Measurements from ENCODE around the gene ZNF45. TPM values are rescaled to one million over a fixed set of nuclear protein-coding genes. Genes with fewer than 3 reads are reported as not detected.
"Not testable (repeated sequence)": the region's sequence is repeated elsewhere in the genome, so short reads cannot be mapped to it uniquely, and the experiment has no call there.

Gene ZNF45
- total and polyA plus RNA-seq, 7 donors = 2.0 to 9.5 (median 4.4) TPM

- ATAC-seq (peak; percentile 100), DNase-seq (peak; percentile 89 to 94)
- peak within 1 kb of the TSS; percentile 53 for H3K27ac ChIP-seq
- WGBS, 3 donors = 0 to 1% (median 0%) methylated on average over 40 of the region's 40 CpGs
- peaks cover 0 to 4% of the 10 kb centered on the region in 2 donors for H3K36me3 ChIP-seq (ENCODE audit: insufficient read depth in 1 of 2, low read depth in 1 of 2)
- H3K9me3 ChIP-seq = peaks cover 46% of the 10 kb centered on the region
- intact Hi-C loops (cut with DNase I) = loop anchor here in 1 of 2 donors (2.0 kb wide), 1 partner anchor 16 kb away; the partner anchor contains the start of gene ZNF45
- TF ChIP-seq CTCF (IDR thresholded peaks at IDR 0.05) = peak; percentile 41
- H3K27me3 ChIP-seq (ENCODE audit: insufficient read depth in 3 of 3, low read length in 2 of 3) = no peaks in the 10 kb centered on the region
- peak within 1 kb of the TSS; percentile 79 for H3K4me3 ChIP-seq
- H3K4me1 ChIP-seq = no peaks in the 10 kb centered on the region
Measured at GRCh38 chr19:43950834-43951645, 16.0 kb upstream of the ZNF45 start, which contains the start of gene ZNF221. Gene ZNF221 (plus strand): TSS chr19:43951228. CDS start chr19:43962727, 11,499 bp downstream.

DNA sequence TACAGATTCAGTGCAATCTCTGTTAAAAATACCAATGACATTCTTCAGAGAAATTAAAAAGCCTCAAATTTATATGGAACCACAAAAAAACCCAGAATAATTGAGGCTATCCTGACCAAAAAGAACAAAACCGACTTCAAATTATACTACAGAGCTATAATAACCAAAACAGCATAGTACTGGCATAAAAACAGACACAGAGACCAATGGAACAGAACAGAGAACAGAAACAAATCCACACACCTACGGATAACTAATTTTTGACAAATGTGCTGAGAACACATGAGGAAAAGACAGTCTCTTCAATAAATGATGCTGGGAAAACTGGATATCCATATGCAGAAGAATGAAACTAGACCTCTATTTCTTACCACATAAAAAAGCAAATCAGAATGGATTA lies 14.7 kb upstream of the ZNF45 start:
- H3K4me3 ChIP-seq; H3K4me1 ChIP-seq; ATAC-seq; DNase-seq; H3K27ac ChIP-seq; H3K27me3 ChIP-seq (ENCODE audit: insufficient read depth in 3 of 3, low read length in 2 of 3); H3K36me3 ChIP-seq (ENCODE audit: insufficient read depth in 1 of 2, low read depth in 1 of 2): not testable (repeated sequence)
- intact Hi-C loops (cut with DNase I) = loop anchor here in 1 of 2 donors (2.0 kb wide), 1 partner anchor 15 kb away; the partner anchor contains the start of gene ZNF45
- 91 to 95% (median 95%) methylated on average over 2 of the region's 2 CpGs for WGBS, 3 donors
- peaks cover 34% of the 10 kb centered on the region for H3K9me3 ChIP-seq

- intact Hi-C loops (cut with DNase I); DNase-seq; H3K27me3 ChIP-seq (ENCODE audit: insufficient read depth in 3 of 3, low read length in 2 of 3); H3K36me3 ChIP-seq (ENCODE audit: insufficient read depth in 1 of 2, low read depth in 1 of 2); ATAC-seq; H3K4me1 ChIP-seq; H3K4me3 ChIP-seq; H3K27ac ChIP-seq: not testable (repeated sequence)
- H3K9me3 ChIP-seq = peaks cover 22% of the 10 kb centered on the region
- WGBS, 3 donors = 0% methylated on average over 1 of the region's 1 CpG
Measured at GRCh38 chr19:43947412-43947811, 12.3 kb upstream of the ZNF45 start.

GRCh38 chr19:43941209-43941608 lies 6.1 kb upstream of the ZNF45 start:
- no peak for DNase-seq
- no peaks in the 10 kb centered on the region for H3K27me3 ChIP-seq (ENCODE audit: insufficient read depth in 3 of 3, low read length in 2 of 3)
- intact Hi-C loops (cut with DNase I) = no loop called here
- no peak overlapping the region for H3K27ac ChIP-seq
- H3K4me3 ChIP-seq = no peak overlapping the region
- TF ChIP-seq CTCF (IDR thresholded peaks at IDR 0.05) = no peak
- ATAC-seq = no peak
- H3K36me3 ChIP-seq (ENCODE audit: insufficient read depth in 1 of 2, low read depth in 1 of 2) = no peaks in the 10 kb centered on the region
- no peaks in the 10 kb centered on the region for H3K4me1 ChIP-seq
- 55 to 65% (median 61%) methylated on average over 5 of the region's 5 CpGs for WGBS, 3 donors
- H3K9me3 ChIP-seq = peaks cover 16% of the 10 kb centered on the region

GRCh38 chr19:43940719-43941118 lies 5.6 kb upstream of the ZNF45 start:
- Histone ChIP-seq H3K27ac (no peak overlapping the region), H3K36me3 (ENCODE audit: insufficient read depth in 1 of 2, low read depth in 1 of 2) (no peaks in the 10 kb centered on the region), H3K4me3 (no peak overlapping the region), H3K9me3 (peaks cover 16% of the 10 kb centered on the region), H3K4me1 (no peaks in the 10 kb centered on the region), H3K27me3 (ENCODE audit: insufficient read depth in 3 of 3, low read length in 2 of 3) (no peaks in the 10 kb centered on the region)
- ATAC-seq (no peak), DNase-seq (no peak)
- intact Hi-C loops (cut with DNase I) = no loop called here
- no peak for TF ChIP-seq CTCF (IDR thresholded peaks at IDR 0.05)
- 73 to 79% (median 77%) methylated on average over 4 of the region's 4 CpGs for WGBS, 3 donors
